ENCODE data around the gene PRMT5. TPM values are rescaled to one million over a fixed set of nuclear protein-coding genes. Genes with fewer than 3 reads are reported as not detected.

PRMT5 gene
- total RNA-seq, 1 donor from 2014 or later = 65.4 TPM

DNA sequence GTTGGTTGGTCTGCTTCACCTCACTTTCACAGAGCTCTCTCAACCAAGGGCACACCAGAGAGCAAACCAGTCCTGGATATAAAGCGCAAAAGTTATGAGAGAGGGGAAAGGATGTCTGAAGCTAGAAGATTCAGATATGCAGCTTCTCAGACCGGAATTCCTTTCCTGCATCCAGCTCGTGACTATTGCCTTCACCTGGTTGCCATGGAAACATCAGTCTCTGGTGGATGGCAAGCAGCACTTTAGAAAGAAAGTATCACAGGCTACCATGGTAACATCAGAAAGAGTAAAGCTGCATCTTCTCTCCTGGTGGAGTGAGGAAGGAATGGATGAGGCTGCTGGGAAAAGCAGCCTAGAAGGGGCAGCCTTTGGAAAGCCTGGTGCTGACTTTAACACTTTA is 32.4 kb downstream of the PRMT5 start:
- no peak for ATAC-seq

DNA sequence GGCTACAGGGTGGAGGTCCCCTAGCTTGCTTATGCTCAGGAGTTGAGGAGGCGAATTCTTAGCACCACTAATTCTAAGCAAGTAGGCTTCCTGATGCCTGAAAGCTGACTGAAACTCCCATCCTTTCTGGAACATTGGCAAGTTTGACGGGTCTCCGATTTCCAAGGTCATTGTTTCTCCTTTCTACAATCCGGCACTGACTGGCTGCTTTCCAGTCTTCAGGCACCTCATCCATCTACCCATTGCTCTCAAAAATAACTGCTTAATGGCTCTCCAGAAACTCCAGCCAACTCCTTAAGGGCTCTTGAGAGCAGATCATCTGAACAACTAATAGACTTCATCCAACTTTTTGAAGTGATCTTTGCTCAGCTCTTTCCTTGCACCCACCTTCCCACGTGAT is 32.8 kb downstream of the PRMT5 start:
- no peak for ATAC-seq

DNA sequence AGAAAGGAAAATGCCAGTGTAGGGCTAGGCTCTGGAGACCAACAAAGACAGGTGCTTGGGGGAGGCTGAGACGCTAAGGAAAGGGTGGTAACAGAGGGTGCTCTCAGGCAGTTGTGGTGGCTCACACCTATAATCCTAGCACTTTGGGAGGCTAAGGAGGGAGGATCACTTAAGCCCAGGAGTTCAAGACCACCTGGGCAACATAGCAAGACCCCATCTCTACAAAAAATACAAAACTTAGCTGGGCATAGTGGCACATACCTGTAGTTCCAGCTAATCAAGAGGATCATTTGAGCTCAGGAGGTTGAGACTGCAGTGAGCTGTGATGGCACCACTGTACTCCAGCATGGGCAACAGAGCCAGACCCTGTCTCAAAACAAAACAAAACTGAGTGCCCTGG is 33.8 kb downstream of the PRMT5 start:
- ATAC-seq = no peak

GRCh38 chr14:22893706-22894105 is 35.5 kb downstream of the PRMT5 start:
- ATAC-seq = no peak

- ATAC-seq = peak; percentile 6
These were observed 36.7 kb downstream of the PRMT5 start for GRCh38 chr14:22892488-22892887.

DNA sequence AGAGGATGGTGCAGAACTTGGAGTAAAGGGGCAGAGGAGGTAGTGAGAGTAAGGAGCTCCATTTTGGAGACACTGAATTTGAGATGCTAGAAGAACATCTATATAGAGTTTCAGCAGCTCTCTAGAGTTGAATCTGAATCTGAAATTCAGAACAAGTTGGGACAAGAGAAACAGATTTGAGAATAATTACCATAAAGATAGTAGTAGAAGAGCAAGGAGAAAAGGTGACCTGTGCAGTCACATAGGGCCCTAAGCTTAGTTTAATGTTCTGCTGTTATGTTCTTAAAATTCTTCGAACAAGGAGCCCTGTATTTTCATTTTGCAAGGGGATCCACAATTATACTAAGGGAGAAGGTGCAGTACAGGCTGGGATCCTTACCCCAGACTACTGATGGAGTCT is 38.8 kb downstream of the PRMT5 start:
- ATAC-seq = no peak

DNA sequence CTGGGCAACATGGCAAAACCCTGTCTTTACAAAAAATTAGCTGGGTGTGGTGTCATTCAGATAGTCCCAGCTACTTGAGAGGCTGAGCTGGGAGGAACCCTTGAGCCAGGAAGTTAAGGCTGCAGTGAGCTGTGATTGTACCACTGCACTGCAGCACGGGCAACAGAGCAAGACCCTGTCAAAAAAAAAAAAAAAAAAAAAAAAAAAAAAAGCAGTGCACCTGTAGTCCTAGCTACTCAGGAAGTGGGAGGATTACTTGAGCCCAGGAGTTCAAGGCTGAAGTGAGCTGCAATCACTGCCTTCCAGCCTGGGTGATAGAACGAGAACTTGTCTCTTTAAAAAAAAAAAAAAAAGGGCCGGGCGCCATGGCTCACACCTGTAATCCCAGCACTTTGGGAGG is 40.5 kb downstream of the PRMT5 start:
- ATAC-seq = no peak

DNA sequence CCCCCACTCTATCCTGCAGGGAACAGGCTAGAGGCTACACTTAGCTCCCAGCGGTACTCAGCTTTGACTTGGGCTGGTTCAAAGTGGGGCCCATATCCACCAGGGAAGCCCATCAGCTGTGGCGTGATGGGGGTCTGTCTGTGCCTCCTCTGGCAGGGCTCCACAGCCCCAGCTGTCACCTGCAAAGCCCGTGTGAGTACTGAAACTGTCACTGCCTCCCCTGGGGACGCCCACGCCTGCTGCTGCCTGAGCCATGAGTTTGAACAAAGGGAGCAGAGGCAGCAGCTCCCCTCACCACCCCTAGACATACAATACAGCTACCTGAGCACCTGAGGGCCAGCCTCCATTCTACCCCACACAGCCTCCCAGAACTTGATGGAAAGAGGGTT is 41.2 kb downstream of the PRMT5 start:
- ATAC-seq = peak; percentile 1

GRCh38 chr14:22887260-22887989 is 41.8 kb downstream of the PRMT5 start:
- ATAC-seq = peak; percentile 53

DNA sequence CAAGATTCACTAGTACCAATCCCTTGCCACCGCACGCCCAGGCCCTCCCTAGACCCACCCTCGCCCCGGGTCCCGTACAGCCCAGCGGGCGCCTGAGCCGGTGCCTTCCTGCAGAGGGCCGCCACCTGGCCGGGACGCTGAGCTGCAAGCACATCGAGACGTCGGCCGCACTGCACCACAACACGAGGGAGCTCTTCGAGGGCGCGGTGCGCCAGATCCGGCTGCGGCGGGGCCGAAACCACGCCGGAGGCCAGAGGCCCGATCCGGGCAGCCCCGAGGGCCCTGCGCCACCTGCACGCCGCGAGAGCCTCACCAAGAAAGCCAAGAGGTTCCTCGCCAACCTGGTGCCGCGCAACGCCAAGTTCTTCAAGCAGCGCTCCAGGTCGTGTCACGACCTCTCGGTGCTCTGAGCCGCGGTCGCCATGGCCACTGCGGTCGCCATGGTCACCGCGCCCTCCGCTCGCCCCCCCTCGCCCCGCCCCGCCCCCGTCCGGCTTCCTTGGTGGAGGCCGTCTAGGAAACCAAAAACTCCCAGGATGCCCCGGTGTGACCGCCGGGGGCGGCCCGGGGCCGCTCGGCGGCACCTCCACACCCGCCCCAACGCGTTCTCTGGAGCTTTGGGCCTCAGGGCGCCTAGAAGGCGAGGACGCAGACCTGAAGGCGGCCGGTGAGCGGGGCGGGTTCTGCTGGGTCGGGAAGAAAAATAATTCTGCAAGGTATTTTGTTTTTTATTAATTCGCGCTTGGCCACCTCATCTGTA is 42.5 kb downstream of the PRMT5 start:
- peak; percentile 69 for ATAC-seq

DNA sequence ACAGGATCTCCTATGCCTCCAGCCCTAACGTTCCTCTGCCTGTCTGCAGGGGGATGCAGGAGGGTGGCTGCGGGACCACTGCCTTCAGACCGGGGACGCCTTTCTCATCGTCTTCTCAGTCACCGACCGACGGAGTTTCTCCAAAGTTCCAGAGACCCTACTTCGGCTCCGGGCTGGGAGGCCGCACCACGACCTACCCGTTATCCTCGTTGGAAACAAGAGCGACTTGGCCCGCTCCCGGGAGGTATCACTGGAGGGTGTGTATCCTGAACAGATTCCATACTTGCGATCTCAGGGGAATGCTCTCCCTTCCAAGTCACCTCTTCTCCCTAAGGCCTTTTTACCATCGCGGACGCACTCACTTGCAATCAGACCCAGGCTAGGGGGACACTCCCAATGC is 43.2 kb downstream of the PRMT5 start:
- ATAC-seq = no peak

DNA sequence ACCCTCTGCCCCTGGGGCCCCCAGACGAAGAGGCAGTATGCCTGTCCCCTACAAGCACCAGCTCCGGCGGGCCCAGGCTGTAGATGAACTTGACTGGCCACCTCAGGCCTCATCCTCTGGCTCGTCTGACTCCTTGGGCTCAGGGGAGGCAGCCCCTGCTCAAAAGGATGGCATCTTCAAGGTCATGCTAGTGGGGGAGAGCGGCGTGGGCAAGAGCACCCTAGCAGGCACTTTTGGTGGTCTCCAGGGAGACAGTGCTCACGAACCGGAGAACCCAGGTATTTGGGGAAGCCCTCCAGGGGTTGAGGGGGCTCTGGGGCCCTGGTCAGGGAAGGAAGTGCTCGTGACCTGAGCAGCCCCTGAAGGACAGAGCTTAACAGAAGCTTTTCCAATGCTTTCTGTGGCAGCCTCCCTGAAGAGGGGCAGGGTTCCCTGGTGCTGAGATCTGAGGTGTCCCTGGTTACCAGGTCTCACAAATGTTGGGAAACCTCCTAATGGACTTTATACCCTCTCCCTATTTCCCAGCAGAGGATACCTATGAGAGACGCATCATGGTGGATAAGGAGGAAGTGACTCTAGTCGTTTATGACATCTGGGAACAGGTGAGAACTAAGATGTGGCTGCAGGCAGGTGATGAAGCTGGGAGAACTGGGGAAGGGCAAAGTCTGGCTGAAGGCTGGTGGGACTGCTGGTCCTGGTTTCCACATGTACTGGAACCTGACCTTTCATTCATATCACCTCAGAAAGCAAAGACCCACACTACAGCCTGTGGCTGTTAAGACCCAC is 44.2 kb downstream of the PRMT5 start:
- no peak for ATAC-seq

GRCh38 chr14:22884076-22884737 is 45.0 kb downstream of the PRMT5 start:
- ATAC-seq = no peak

DNA sequence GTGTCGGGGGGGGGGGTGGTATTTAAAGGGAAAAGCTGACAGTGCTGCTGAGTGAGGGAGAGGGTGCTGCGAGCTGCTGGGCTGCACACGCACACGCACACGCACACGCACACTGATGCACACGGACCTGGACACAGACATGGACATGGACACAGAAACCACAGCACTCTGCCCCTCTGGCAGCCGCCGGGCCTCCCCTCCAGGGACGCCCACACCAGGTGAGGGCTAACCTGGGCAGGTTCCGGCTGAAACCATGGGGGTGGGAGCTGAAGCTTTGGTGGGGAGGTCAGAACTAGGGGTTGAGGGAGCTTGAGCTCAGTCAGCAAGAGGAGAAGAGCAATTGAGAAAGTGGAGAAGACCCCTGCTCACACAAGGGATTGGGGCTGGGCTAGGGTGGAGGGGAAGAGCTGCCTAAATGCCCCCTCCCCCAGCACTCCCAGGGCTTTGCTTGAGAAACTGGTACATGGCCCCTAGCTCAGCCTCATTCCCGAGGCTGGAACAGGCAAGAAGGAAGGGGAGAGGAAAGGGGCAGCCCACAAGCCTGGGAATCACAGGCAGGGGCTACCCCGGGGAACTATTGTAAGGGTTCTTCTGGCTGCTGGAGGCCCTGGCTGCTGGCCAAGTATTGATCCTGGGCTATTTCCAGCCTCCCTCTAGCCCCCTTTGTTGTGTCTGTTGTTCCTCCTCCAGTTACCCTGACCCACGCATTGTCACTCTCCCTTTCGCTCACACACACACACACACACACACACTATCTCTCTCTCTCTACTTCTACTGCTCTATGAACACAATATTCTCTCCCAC is 45.8 kb downstream of the PRMT5 start, which contains the start of gene REM2:
TSS of gene REM2 (plus strand) at position 50 of the 804 bp plus-strand sequence. CDS start at position 116, 66 bp downstream.
- ATAC-seq = peak; percentile 3

DNA sequence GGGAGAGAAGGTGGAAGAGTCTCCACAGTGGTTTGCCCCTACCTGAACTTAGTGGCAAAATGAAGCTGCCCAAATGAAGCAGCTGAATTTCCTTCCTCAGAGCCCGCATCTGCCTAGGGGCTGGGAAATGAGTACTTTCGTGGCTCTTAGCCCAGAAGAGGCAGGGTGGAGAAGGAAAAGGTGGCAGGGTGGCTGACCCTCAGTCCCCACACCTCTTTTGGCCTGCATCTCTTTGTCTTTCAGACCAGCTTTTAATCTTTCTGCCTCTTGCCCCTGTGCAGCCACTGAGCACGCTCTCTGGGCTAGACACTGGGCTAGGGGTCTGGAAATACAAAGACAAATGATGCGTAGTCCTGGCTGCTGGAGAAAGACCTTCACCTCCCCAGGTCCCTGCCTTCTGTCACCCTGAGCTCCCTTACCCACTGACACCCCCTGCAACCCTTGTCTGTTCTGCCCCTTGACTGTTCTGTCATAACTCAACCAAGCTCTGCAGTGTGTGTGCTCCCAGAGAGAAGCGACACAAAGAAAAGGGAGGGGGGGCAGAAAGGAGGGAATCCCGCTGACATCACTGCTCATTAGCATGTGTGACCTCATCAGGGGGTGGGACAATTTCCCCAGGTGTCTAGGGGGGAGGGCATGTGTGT is 46.5 kb downstream of the PRMT5 start:
- ATAC-seq = peak; percentile 41

DNA sequence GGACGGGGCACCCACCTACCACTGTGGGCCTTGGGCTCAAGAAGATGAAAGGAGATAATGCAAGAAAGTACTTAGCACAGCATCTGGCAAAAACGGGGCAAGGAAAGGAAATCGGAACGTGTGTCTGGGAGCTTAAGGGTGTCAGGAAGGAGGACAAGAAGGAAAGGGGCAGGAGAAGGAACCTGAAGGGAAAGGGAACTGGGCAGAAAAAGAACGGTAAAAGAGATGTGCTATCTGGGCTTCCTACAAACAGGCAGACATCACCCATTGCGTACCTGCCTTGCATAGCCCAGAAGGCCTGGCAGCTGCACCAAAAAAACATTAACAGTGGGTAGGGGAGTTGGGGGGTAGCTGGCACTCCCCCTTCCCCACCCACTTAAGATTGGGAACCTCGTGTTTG is 47.1 kb downstream of the PRMT5 start:
- ATAC-seq = no peak

- ATAC-seq = no peak
These were observed 50.6 kb downstream of the PRMT5 start for GRCh38 chr14:22878271-22879246.

- no peak for ATAC-seq
These were observed 52.1 kb downstream of the PRMT5 start for GRCh38 chr14:22877000-22877501.

DNA sequence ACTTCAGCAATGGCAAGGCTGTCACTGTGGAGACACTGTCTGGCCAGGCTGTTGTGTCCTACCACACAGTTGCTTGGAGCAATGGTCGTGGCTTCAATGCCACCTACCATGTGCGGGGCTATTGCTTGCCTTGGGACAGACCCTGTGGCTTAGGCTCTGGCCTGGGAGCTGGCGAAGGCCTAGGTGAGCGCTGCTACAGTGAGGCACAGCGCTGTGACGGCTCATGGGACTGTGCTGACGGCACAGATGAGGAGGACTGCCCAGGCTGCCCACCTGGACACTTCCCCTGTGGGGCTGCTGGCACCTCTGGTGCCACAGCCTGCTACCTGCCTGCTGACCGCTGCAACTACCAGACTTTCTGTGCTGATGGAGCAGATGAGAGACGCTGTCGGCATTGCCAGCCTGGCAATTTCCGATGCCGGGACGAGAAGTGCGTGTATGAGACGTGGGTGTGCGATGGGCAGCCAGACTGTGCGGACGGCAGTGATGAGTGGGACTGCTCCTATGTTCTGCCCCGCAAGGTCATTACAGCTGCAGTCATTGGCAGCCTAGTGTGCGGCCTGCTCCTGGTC is 53.3 kb downstream of the PRMT5 start:
- no peak for ATAC-seq

Measured in esophagus mucosa (tissue), 1 donor.